ENCODE measurements around the gene SLC37A1.

Gene SLC37A1

GRCh38 chr21:42569732-42570301 is 56.2 kb downstream of the SLC37A1 start:
- no peaks in the 10 kb centered on the region for H3K9me3 ChIP-seq (ENCODE audit: control insufficient read depth, insufficient read depth, low read depth, low read length)
- H3K27ac ChIP-seq (ENCODE audit: extremely low read depth, low read depth, low read length), result no peak overlapping the region
- no peak for TF ChIP-seq EGR2 (tag by site-specific recombination; IDR thresholded peaks at IDR 0.05; ENCODE audit: low read depth)
- no peak for TF ChIP-seq YY1 (tag by site-specific recombination; IDR thresholded peaks at IDR 0.05)
- TF ChIP-seq PRDM1 (tag by site-specific recombination; IDR thresholded peaks at IDR 0.05), result no peak
- TF ChIP-seq GLI4 (tag by site-specific recombination; IDR thresholded peaks at IDR 0.05), result no peak
- TF ChIP-seq ZNF112 (tag by site-specific recombination; IDR thresholded peaks at IDR 0.05), result no peak
- no peak for TF ChIP-seq KLF10 (tag by site-specific recombination; IDR thresholded peaks at IDR 0.05)
- no peak for TF ChIP-seq ZNF16 (tag by site-specific recombination; IDR thresholded peaks at IDR 0.05; ENCODE audit: low read depth)
- no peak for TF ChIP-seq ZNF274 (IDR thresholded peaks at IDR 0.05; ENCODE audit: low read length)
- TF ChIP-seq ZNF274 (tag by site-specific recombination; IDR thresholded peaks at IDR 0.05; ENCODE audit: borderline replicate concordance), result no peak
- no peak for TF ChIP-seq ZBTB11 (tag by site-specific recombination; conservative IDR thresholded peaks at IDR 0.05; ENCODE audit: low read depth)
- TF ChIP-seq ZSCAN30 (tag by site-specific recombination; IDR thresholded peaks at IDR 0.05), result no peak
- TF ChIP-seq ZNF280C (tag by site-specific recombination; IDR thresholded peaks at IDR 0.05), result no peak
- no peak for TF ChIP-seq ZNF837 (tag by site-specific recombination; IDR thresholded peaks at IDR 0.05)
- TF ChIP-seq ZNF830 (tag by site-specific recombination; IDR thresholded peaks at IDR 0.05; ENCODE audit: low read depth), result no peak
- H3K36me3 ChIP-seq (ENCODE audit: control insufficient read depth in 2 of 2, insufficient read depth in 1 of 2, low read length in 2 of 2), result peaks cover 0 to 14% of the 10 kb centered on the region in 2 experiments; a peak in 1 of 3 replicates
- CTCF ChIA-PET, result no interaction called here
- POLR2A ChIA-PET, result no interaction called here
- H3K4me1 ChIP-seq (ENCODE audit: control insufficient read depth, insufficient read depth, low read length), result no peaks in the 10 kb centered on the region
- H3K4me3 ChIP-seq (ENCODE audit: low read depth, low read length), result no peak overlapping the region

GRCh38 chr21:42570362-42570761 is 56.7 kb downstream of the SLC37A1 start:
- Histone ChIP-seq H3K36me3 (ENCODE audit: control insufficient read depth in 2 of 2, insufficient read depth in 1 of 2, low read length in 2 of 2) (peaks cover 0 to 19% of the 10 kb centered on the region in 2 experiments; a peak in 1 of 3 replicates), H3K27ac (ENCODE audit: extremely low read depth, low read depth, low read length) (no peak overlapping the region), H3K4me1 (ENCODE audit: control insufficient read depth, insufficient read depth, low read length) (no peaks in the 10 kb centered on the region), H3K4me3 (ENCODE audit: low read depth, low read length) (no peak overlapping the region), H3K9me3 (ENCODE audit: control insufficient read depth, insufficient read depth, low read depth, low read length) (no peaks in the 10 kb centered on the region)
- POLR2A ChIA-PET, result no interaction called here
- TF ChIP-seq ZNF184 (tag by site-specific recombination; IDR thresholded peaks at IDR 0.05) (no peak), ZNF830 (tag by site-specific recombination; IDR thresholded peaks at IDR 0.05; ENCODE audit: low read depth) (no peak), ZNF416 (tag by site-specific recombination; IDR thresholded peaks at IDR 0.05) (no peak), ZSCAN16 (tag by site-specific recombination; IDR thresholded peaks at IDR 0.05) (no peak), ZNF335 (tag by site-specific recombination; conservative IDR thresholded peaks at IDR 0.05) (no peak), MYNN (tag by site-specific recombination; IDR thresholded peaks at IDR 0.05; ENCODE audit: borderline replicate concordance) (no peak), ZNF155 (tag by site-specific recombination; IDR thresholded peaks at IDR 0.05) (no peak), OVOL3 (tag by site-specific recombination; IDR thresholded peaks at IDR 0.05) (no peak), ZNF433 (tag by site-specific recombination; IDR thresholded peaks at IDR 0.05; ENCODE audit: low read depth) (no peak), ZNF449 (tag by site-specific recombination; IDR thresholded peaks at IDR 0.05) (no peak), REST (tag by site-specific recombination; IDR thresholded peaks at IDR 0.05) (no peak)
- CTCF ChIA-PET, result no interaction called here
